ENCODE measurements around the gene ENAM.

DNA sequence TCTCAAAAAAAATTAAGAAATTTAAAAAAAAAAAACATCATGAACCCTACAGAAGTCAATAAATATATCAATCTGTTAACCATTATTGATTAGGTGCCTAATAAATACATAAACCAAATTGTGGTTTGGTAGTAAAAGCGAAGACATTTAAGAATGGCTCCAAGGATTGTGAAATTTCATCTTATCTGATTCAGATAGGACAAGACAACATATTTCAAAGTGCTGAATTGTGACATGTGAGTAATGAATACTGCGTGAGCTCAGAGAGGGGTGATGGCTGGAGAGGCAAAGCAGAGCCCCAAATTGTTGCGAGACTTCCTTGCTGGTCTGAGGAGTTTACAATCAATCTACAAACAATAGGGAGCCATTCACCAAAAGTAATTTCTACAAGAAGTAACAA lies 28.2 kb upstream of the ENAM start:
- no peak for TF ChIP-seq POLR2A (IDR thresholded peaks at IDR 0.05)
- TF ChIP-seq, protein P1, sequence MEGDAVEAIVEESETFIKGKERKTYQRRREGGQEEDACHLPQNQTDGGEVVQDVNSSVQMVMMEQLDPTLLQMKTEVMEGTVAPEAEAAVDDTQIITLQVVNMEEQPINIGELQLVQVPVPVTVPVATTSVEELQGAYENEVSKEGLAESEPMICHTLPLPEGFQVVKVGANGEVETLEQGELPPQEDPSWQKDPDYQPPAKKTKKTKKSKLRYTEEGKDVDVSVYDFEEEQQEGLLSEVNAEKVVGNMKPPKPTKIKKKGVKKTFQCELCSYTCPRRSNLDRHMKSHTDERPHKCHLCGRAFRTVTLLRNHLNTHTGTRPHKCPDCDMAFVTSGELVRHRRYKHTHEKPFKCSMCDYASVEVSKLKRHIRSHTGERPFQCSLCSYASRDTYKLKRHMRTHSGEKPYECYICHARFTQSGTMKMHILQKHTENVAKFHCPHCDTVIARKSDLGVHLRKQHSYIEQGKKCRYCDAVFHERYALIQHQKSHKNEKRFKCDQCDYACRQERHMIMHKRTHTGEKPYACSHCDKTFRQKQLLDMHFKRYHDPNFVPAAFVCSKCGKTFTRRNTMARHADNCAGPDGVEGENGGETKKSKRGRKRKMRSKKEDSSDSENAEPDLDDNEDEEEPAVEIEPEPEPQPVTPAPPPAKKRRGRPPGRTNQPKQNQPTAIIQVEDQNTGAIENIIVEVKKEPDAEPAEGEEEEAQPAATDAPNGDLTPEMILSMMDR (IDR thresholded peaks at IDR 0.05), result no peak

Measured in thyroid gland (tissue), 4 donors.